Measurements from ENCODE around the gene CDKL5.

- TF ChIP-seq CTCF (conservative IDR thresholded peaks at IDR 0.05) (no peak), EZH2 (IDR thresholded peaks at IDR 0.05; ENCODE audit: low read depth) (no peak)
These were observed 120.4 kb downstream of the CDKL5 start for GRCh38 chrX:18545771-18546170.

Data from PC-9 (cell line).